GM19397 (cell line): Measurements from ENCODE around the gene SLC7A14.
"Not testable (repeated sequence)": the region's sequence is repeated elsewhere in the genome, so short reads cannot be mapped to it uniquely, and the experiment has no call there.

Experiments used
- ATAC-seq: cut with Tn5 transposase; IDR thresholded peaks from one replicate; pipeline ENCODE4 v1.9.1; 2021; ENCODE audit warnings: mild to moderate bottlenecking, moderate library complexity; ENCODE audit not compliant: unreplicated experiment

Gene SLC7A14

GRCh38 chr3:170598091-170598502 lies 12.2 kb upstream of the SLC7A14 start:
- no peak for ATAC-seq

GRCh38 chr3:170594528-170594927 lies 8.7 kb upstream of the SLC7A14 start:
- no peak for ATAC-seq

- no peak for ATAC-seq
Observed at GRCh38 chr3:170593634-170594033, 7.8 kb upstream of the SLC7A14 start.

GRCh38 chr3:170589113-170589512 lies 3.2 kb upstream of the SLC7A14 start:
- no peak for ATAC-seq

GRCh38 chr3:170585008-170585936 lies 603 bp downstream of the SLC7A14 start:
- no peak for ATAC-seq

GRCh38 chr3:170584585-170585007 lies 1.3 kb downstream of the SLC7A14 start:
- no peak for ATAC-seq

GRCh38 chr3:170579646-170580045 lies 6.2 kb downstream of the SLC7A14 start:
- no peak for ATAC-seq

- peak; percentile 97 for ATAC-seq
Observed at GRCh38 chr3:170572665-170573253, 13.1 kb downstream of the SLC7A14 start.

GRCh38 chr3:170567598-170567997 lies 18.3 kb downstream of the SLC7A14 start:
- ATAC-seq: not testable (repeated sequence)

GRCh38 chr3:170566413-170566812 lies 19.5 kb downstream of the SLC7A14 start:
- no peak for ATAC-seq

- ATAC-seq: no peak
Observed at GRCh38 chr3:170565495-170565894, 20.4 kb downstream of the SLC7A14 start.

GRCh38 chr3:170564664-170565063 lies 21.2 kb downstream of the SLC7A14 start:
- peak; percentile 13 for ATAC-seq

GRCh38 chr3:170563712-170564423 lies 22.0 kb downstream of the SLC7A14 start:
- peak; percentile 64 for ATAC-seq

- no peak for ATAC-seq
Observed at GRCh38 chr3:170562080-170562479, 23.8 kb downstream of the SLC7A14 start.

GRCh38 chr3:170560717-170561382 lies 25.0 kb downstream of the SLC7A14 start:
- ATAC-seq: no peak

- no peak for ATAC-seq
Observed at GRCh38 chr3:170560296-170560695, 25.6 kb downstream of the SLC7A14 start.

- no peak for ATAC-seq
Observed at GRCh38 chr3:170558427-170558826, 27.4 kb downstream of the SLC7A14 start.

- no peak for ATAC-seq
Observed at GRCh38 chr3:170555329-170555728, 30.5 kb downstream of the SLC7A14 start.

- no peak for ATAC-seq
Observed at GRCh38 chr3:170553788-170554757, 31.8 kb downstream of the SLC7A14 start.

- ATAC-seq: no peak
Observed at GRCh38 chr3:170551252-170551651, 34.6 kb downstream of the SLC7A14 start.
